ENCODE data around the gene PTPRN2.

- TF ChIP-seq TARDBP (IDR thresholded peaks at IDR 0.05) = no peak
- no peak for TF ChIP-seq NFRKB (IDR thresholded peaks at IDR 0.05)
- no peak for TF ChIP-seq SP1 (IDR thresholded peaks at IDR 0.05)
- TF ChIP-seq SUZ12 (IDR thresholded peaks at IDR 0.05) = no peak
- TF ChIP-seq BHLHE40 (IDR thresholded peaks at IDR 0.05; ENCODE audit: borderline replicate concordance) = no peak
- TF ChIP-seq L3MBTL2 (conservative IDR thresholded peaks at IDR 0.05) = no peak
- TF ChIP-seq ELF4 (IDR thresholded peaks at IDR 0.05) = no peak
- no peak for TF ChIP-seq FOXM1 (IDR thresholded peaks at IDR 0.05; ENCODE audit: borderline replicate concordance)
- TF ChIP-seq HDGF (IDR thresholded peaks at IDR 0.05; ENCODE audit: borderline replicate concordance) = no peak
- no peak for TF ChIP-seq ARNT (IDR thresholded peaks at IDR 0.05)
- no peak for TF ChIP-seq FOXK2 (IDR thresholded peaks at IDR 0.05)
Observed at GRCh38 chr7:158470336-158470735, 117.3 kb downstream of the PTPRN2 start.
